Activated CD4-positive, CD25-positive, alpha-beta regulatory T cell treated with anti-CD3 and anti-CD28 coated beads, Interleukin-2, amount 50 U/mL, for 16 hours (primary cell): ENCODE results near the gene CYTH3.

Experiments
- DNase-seq: peaks from one replicate; pipeline ENCODE4 v3.0.0-alpha.2; 2020; ENCODE audit warnings: low read depth, low spot score

CYTH3 gene

GRCh38 chr7:6165521-6166320 lies 106.7 kb downstream of the CYTH3 start:
- no peak for DNase-seq

GRCh38 chr7:6165075-6165474 lies 107.3 kb downstream of the CYTH3 start:
- no peak for DNase-seq

- DNase-seq, result no peak
These were observed 107.9 kb downstream of the CYTH3 start for GRCh38 chr7:6164491-6164890.

- DNase-seq, result no peak
These were observed 108.4 kb downstream of the CYTH3 start for GRCh38 chr7:6164010-6164409.

GRCh38 chr7:6163402-6163801 lies 109.0 kb downstream of the CYTH3 start:
- DNase-seq, result no peak

- DNase-seq, result no peak
These were observed 109.6 kb downstream of the CYTH3 start for GRCh38 chr7:6162650-6163366.

- DNase-seq, result no peak
These were observed 110.1 kb downstream of the CYTH3 start for GRCh38 chr7:6162331-6162620.

GRCh38 chr7:6161463-6162330 lies 110.7 kb downstream of the CYTH3 start:
- DNase-seq, result no peak

GRCh38 chr7:6160191-6160623 lies 112.2 kb downstream of the CYTH3 start:
- no peak for DNase-seq

- DNase-seq, result no peak
These were observed 112.8 kb downstream of the CYTH3 start for GRCh38 chr7:6159524-6160031.

GRCh38 chr7:6159097-6159483 lies 113.3 kb downstream of the CYTH3 start:
- DNase-seq, result no peak

GRCh38 chr7:6158424-6159096 lies 113.9 kb downstream of the CYTH3 start:
- DNase-seq, result no peak

GRCh38 chr7:6157685-6158423 lies 114.6 kb downstream of the CYTH3 start:
- no peak for DNase-seq

- no peak for DNase-seq
These were observed 115.7 kb downstream of the CYTH3 start for GRCh38 chr7:6156734-6157133.

- no peak for DNase-seq
These were observed 116.8 kb downstream of the CYTH3 start for GRCh38 chr7:6155596-6155995.

- no peak for DNase-seq
These were observed 117.7 kb downstream of the CYTH3 start for GRCh38 chr7:6154542-6155404.

- no peak for DNase-seq
These were observed 118.5 kb downstream of the CYTH3 start for GRCh38 chr7:6153646-6154541.

GRCh38 chr7:6151994-6152735 lies 120.3 kb downstream of the CYTH3 start:
- DNase-seq, result no peak
